Suprapubic skin (tissue), 4 donors: ENCODE results near the gene VIT.

ENCODE experiments used
- EP300 ChIP-seq: sonication (generic); formaldehyde crosslinking; IDR thresholded peaks from one replicate; pipeline ENCODE4 v1.6.1; 2017; ENCODE audit warnings: antibody characterized with exemption
- POLR2A ChIP-seq, 2 donors: fragments of 450-650 bp; IDR thresholded peaks; one replicate each; pipeline ENCODE4 v1.6.1; 2017; ENCODE audit warnings: antibody characterized with exemption in 2 of 2, mild to moderate bottlenecking in 2 of 2, moderate library complexity in 2 of 2
- POLR2AphosphoS5 ChIP-seq, 3 donors: sonication (generic); formaldehyde crosslinking; IDR thresholded peaks; one replicate each; pipeline ENCODE4 v1.6.1; 2017; ENCODE audit warnings: antibody characterized with exemption in 3 of 3
- TF ChIP-seq, protein P1 (sequence below), 2 donors: fragments of 200-600 bp in 1 of 2; fragments of 450-650 bp in 1 of 2; sonication (generic) in 1 of 2; IDR thresholded peaks; one replicate each; pipeline ENCODE4 v1.5.1; 2016 to 2019; ENCODE audit warnings: antibody characterized with exemption in 2 of 2, mild to moderate bottlenecking in 1 of 2, moderate library complexity in 1 of 2

DNA sequence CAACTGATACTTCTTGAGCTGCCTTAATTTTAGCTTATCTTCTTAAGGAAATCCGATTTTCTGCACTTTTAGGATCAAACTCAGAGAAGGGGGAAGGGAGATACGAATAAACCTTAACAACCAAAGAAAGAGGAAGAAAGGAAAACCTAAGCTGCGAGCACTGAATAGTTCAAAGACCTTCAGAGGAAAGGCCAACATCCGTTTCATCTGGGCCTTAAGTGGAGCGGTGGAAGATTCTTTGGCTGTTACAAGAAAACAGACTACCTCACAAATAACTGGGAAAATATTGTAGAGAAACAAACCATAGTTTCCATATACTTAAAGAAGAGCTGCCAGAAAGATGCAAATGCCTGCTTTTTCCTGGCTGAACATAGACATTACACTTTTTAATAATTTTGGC, 43.6 kb downstream of the VIT start:
- TF ChIP-seq, protein P1, sequence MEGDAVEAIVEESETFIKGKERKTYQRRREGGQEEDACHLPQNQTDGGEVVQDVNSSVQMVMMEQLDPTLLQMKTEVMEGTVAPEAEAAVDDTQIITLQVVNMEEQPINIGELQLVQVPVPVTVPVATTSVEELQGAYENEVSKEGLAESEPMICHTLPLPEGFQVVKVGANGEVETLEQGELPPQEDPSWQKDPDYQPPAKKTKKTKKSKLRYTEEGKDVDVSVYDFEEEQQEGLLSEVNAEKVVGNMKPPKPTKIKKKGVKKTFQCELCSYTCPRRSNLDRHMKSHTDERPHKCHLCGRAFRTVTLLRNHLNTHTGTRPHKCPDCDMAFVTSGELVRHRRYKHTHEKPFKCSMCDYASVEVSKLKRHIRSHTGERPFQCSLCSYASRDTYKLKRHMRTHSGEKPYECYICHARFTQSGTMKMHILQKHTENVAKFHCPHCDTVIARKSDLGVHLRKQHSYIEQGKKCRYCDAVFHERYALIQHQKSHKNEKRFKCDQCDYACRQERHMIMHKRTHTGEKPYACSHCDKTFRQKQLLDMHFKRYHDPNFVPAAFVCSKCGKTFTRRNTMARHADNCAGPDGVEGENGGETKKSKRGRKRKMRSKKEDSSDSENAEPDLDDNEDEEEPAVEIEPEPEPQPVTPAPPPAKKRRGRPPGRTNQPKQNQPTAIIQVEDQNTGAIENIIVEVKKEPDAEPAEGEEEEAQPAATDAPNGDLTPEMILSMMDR (IDR thresholded peaks at IDR 0.05), result no peak
- TF ChIP-seq POLR2A (IDR thresholded peaks at IDR 0.05) (no peak), EP300 (no peak), POLR2AphosphoS5 (IDR thresholded peaks at IDR 0.05) (no peak)
